ENCODE data around the gene LHX2. TPM values are rescaled to one million over a fixed set of nuclear protein-coding genes. Genes with fewer than 3 reads are reported as not detected.

LHX2 gene
- total and polyA plus RNA-seq, 2 experiments from 2014 or later: not detected

DNA sequence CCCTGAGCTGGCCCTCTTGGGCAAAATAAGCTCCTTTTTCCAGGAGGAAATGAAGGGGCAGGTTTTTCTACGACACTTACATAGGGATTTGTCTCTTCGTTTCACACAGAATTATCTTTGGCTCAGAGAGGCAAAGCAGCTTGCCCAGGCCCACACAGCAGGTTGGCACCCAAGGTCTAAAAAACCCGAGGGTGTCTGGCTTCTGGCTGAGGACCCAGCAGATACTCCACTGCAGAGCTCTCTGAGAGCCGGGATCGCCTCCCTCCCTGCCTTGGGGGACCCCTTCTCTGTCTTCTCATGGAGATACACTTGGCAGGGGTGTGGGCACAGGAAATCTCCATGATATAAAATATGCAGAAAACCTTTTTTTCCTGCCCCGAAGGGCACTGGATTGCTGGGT lies 29.0 kb upstream of the LHX2 start:
- no peaks in the 10 kb centered on the region for H3K9me2 ChIP-seq (replicated peaks; ENCODE audit: insufficient read depth)
- no peak overlapping the region for H3K27ac ChIP-seq
- no peak overlapping the region for H3K4me2 ChIP-seq
- TF ChIP-seq EZH2 (IDR thresholded peaks at IDR 0.05; ENCODE audit: borderline replicate concordance) (no peak), EZH2phosphoT487 (IDR thresholded peaks at IDR 0.05; ENCODE audit: low read depth, severe bottlenecking, unreplicated experiment) (no peak)
- TF ChIP-seq, protein P1, sequence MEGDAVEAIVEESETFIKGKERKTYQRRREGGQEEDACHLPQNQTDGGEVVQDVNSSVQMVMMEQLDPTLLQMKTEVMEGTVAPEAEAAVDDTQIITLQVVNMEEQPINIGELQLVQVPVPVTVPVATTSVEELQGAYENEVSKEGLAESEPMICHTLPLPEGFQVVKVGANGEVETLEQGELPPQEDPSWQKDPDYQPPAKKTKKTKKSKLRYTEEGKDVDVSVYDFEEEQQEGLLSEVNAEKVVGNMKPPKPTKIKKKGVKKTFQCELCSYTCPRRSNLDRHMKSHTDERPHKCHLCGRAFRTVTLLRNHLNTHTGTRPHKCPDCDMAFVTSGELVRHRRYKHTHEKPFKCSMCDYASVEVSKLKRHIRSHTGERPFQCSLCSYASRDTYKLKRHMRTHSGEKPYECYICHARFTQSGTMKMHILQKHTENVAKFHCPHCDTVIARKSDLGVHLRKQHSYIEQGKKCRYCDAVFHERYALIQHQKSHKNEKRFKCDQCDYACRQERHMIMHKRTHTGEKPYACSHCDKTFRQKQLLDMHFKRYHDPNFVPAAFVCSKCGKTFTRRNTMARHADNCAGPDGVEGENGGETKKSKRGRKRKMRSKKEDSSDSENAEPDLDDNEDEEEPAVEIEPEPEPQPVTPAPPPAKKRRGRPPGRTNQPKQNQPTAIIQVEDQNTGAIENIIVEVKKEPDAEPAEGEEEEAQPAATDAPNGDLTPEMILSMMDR (IDR thresholded peaks at IDR 0.05; ENCODE audit: poor library complexity): no peak
- H3K27me3 ChIP-seq: peaks cover 46% of the 10 kb centered on the region
- no peaks in the 10 kb centered on the region for H3K9me3 ChIP-seq (ENCODE audit: low read depth)
- no peak overlapping the region for H2AFZ ChIP-seq
- no peaks in the 10 kb centered on the region for H3K36me3 ChIP-seq (replicated peaks; ENCODE audit: insufficient read depth, low read depth)
- no peaks in the 10 kb centered on the region for H4K20me1 ChIP-seq (ENCODE audit: insufficient read depth, poor library complexity, severe bottlenecking)
- no peaks in the 10 kb centered on the region for H3K79me2 ChIP-seq
- H3K4me3 ChIP-seq: no peak overlapping the region
- 76% methylated on average over 6 of the region's 6 CpGs for WGBS (ENCODE audit: low lambda C conversion rate, missing lambda C conversion rate)
- no peaks in the 10 kb centered on the region for H3K4me1 ChIP-seq (ENCODE audit: insufficient read depth)
- DNase-seq (ENCODE audit: low spot score): no peak

- no peak for DNase-seq (ENCODE audit: low spot score)
- Histone ChIP-seq H4K20me1 (ENCODE audit: insufficient read depth, poor library complexity, severe bottlenecking) (no peaks in the 10 kb centered on the region), H3K9me2 (replicated peaks; ENCODE audit: insufficient read depth) (no peaks in the 10 kb centered on the region), H3K27me3 (peaks cover 52% of the 10 kb centered on the region), H2AFZ (no peak overlapping the region), H3K4me3 (no peak overlapping the region), H3K36me3 (replicated peaks; ENCODE audit: insufficient read depth, low read depth) (no peaks in the 10 kb centered on the region), H3K4me2 (no peak overlapping the region), H3K4me1 (ENCODE audit: insufficient read depth) (no peaks in the 10 kb centered on the region), H3K79me2 (no peaks in the 10 kb centered on the region), H3K27ac (no peak overlapping the region), H3K9me3 (ENCODE audit: low read depth) (no peaks in the 10 kb centered on the region)
- WGBS (ENCODE audit: low lambda C conversion rate, missing lambda C conversion rate): 91% methylated on average over 3 of the region's 3 CpGs
- TF ChIP-seq EZH2phosphoT487 (IDR thresholded peaks at IDR 0.05; ENCODE audit: low read depth, severe bottlenecking, unreplicated experiment) (no peak), EZH2 (IDR thresholded peaks at IDR 0.05; ENCODE audit: borderline replicate concordance) (no peak)
- TF ChIP-seq, protein P1 (IDR thresholded peaks at IDR 0.05; ENCODE audit: poor library complexity): no peak
Measured at GRCh38 chr9:123983047-123983446, 28.5 kb upstream of the LHX2 start.

DNA sequence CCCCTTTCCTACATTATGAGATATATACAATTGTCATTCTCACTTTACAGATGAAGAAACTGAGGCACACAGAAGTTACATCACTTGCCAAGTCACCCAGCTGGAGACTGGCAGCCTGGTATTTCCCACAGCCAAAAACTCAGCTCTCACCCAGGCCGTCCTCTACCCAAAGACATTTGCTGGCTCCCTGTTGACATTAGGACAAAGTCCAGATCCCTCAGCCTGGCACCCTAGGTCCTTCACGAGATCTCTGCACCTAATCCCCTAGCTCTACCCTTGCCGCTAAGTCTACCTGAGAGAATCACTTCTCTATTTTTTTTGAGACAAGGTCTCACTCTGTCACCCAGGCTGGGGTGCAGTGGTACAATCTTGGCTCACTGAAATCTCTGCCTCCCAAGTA lies 26.8 kb upstream of the LHX2 start:
- Histone ChIP-seq H3K27ac (no peak overlapping the region), H3K4me1 (ENCODE audit: insufficient read depth) (no peaks in the 10 kb centered on the region), H2AFZ (no peak overlapping the region), H3K27me3 (peaks cover 57% of the 10 kb centered on the region), H3K36me3 (replicated peaks; ENCODE audit: insufficient read depth, low read depth) (no peaks in the 10 kb centered on the region), H3K79me2 (no peaks in the 10 kb centered on the region), H3K9me3 (ENCODE audit: low read depth) (no peaks in the 10 kb centered on the region), H3K4me2 (no peak overlapping the region), H4K20me1 (ENCODE audit: insufficient read depth, poor library complexity, severe bottlenecking) (no peaks in the 10 kb centered on the region), H3K4me3 (no peak overlapping the region), H3K9me2 (replicated peaks; ENCODE audit: insufficient read depth) (no peaks in the 10 kb centered on the region)
- no peak for DNase-seq (ENCODE audit: low spot score)
- WGBS (ENCODE audit: low lambda C conversion rate, missing lambda C conversion rate): 71% methylated on average over 3 of the region's 3 CpGs
- TF ChIP-seq EZH2 (IDR thresholded peaks at IDR 0.05; ENCODE audit: borderline replicate concordance) (no peak), EZH2phosphoT487 (IDR thresholded peaks at IDR 0.05; ENCODE audit: low read depth, severe bottlenecking, unreplicated experiment) (no peak)
- TF ChIP-seq, protein P1 (IDR thresholded peaks at IDR 0.05; ENCODE audit: poor library complexity): no peak

DNA sequence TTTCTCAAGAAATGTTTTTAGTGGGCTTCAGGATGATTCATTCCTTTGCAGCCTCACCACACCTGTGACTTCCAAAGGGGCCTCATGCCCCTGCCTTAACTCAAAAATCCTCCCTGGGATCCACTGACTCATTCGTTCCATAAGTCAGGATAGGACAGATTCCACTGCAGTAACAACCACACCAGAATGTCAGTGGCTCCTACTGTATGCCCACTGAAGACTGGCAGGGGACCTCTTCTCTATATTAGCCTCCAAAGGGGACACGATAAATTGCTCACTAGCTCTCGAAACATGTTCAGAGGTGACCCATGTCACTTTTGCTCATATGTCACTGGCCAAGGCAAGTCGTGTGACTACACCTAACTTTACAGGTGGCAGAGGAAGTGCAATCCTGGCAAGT lies 25.7 kb upstream of the LHX2 start:
- TF ChIP-seq, protein P1 (IDR thresholded peaks at IDR 0.05; ENCODE audit: poor library complexity): no peak
- no peak for TF ChIP-seq EZH2 (IDR thresholded peaks at IDR 0.05; ENCODE audit: borderline replicate concordance)
- TF ChIP-seq EZH2phosphoT487 (IDR thresholded peaks at IDR 0.05; ENCODE audit: low read depth, severe bottlenecking, unreplicated experiment): no peak
- no peak overlapping the region for H3K27ac ChIP-seq
- no peak overlapping the region for H3K4me3 ChIP-seq
- WGBS (ENCODE audit: low lambda C conversion rate, missing lambda C conversion rate): 75% methylated on average over 4 of the region's 4 CpGs
- no peak overlapping the region for H2AFZ ChIP-seq
- peaks cover 56% of the 10 kb centered on the region for H3K27me3 ChIP-seq
- no peak for DNase-seq (ENCODE audit: low spot score)
- no peaks in the 10 kb centered on the region for H3K79me2 ChIP-seq
- H3K9me3 ChIP-seq (ENCODE audit: low read depth): no peaks in the 10 kb centered on the region
- H4K20me1 ChIP-seq (ENCODE audit: insufficient read depth, poor library complexity, severe bottlenecking): no peaks in the 10 kb centered on the region
- H3K4me1 ChIP-seq (ENCODE audit: insufficient read depth): no peaks in the 10 kb centered on the region
- no peaks in the 10 kb centered on the region for H3K9me2 ChIP-seq (replicated peaks; ENCODE audit: insufficient read depth)
- H3K4me2 ChIP-seq: no peak overlapping the region
- H3K36me3 ChIP-seq (replicated peaks; ENCODE audit: insufficient read depth, low read depth): no peaks in the 10 kb centered on the region
